ENCODE data around the gene CLCN7. TPM values are rescaled to one million over a fixed set of nuclear protein-coding genes. Genes with fewer than 3 reads are reported as not detected.

The CLCN7 gene
- total and polyA plus RNA-seq, 8 donors = 31.0 to 91.2 (median 36.2) TPM

GRCh38 chr16:1433756-1434155, 41.1 kb downstream of the CLCN7 start:
- H3K27me3 ChIP-seq = no peaks in the 10 kb centered on the region
- peak in 2 of 6 donors; percentile 47 to 64 for DNase-seq
- no peak for ATAC-seq
- no peak overlapping the region for H3K4me3 ChIP-seq
- intact Hi-C loops (cut with DNase I) = no loop called here
- no peaks in the 10 kb centered on the region for H3K4me1 ChIP-seq
- no peaks in the 10 kb centered on the region for H3K9me3 ChIP-seq
- H3K36me3 ChIP-seq = no peaks in the 10 kb centered on the region
- no peak for TF ChIP-seq CTCF (IDR thresholded peaks at IDR 0.05)
- 44 to 48% methylated on average over 17 to 22 of the region's 22 CpGs for WGBS, 2 donors
- no peak for FAIRE-seq
- no peak overlapping the region for H3K27ac ChIP-seq

GRCh38 chr16:1433263-1433560, 41.6 kb downstream of the CLCN7 start:
- ATAC-seq = no peak
- no peaks in the 10 kb centered on the region for H3K9me3 ChIP-seq
- no peak overlapping the region for H3K27ac ChIP-seq
- 79 to 82% methylated on average over 12 to 14 of the region's 14 CpGs for whole genome bisulfite sequencing, 2 donors
- intact Hi-C loops (cut with DNase I) = no loop called here
- FAIRE-seq = no peak
- no peaks in the 10 kb centered on the region for H3K27me3 ChIP-seq
- peak in 1 of 6 donors; percentile 70 for DNase-seq
- no peaks in the 10 kb centered on the region for H3K36me3 ChIP-seq
- TF ChIP-seq CTCF (IDR thresholded peaks at IDR 0.05) = no peak
- H3K4me1 ChIP-seq = no peaks in the 10 kb centered on the region
- no peak overlapping the region for H3K4me3 ChIP-seq

- FAIRE-seq (no peak), ATAC-seq (no peak), DNase-seq (peak in 2 of 6 donors; percentile 54 to 72)
- no peak for TF ChIP-seq CTCF (IDR thresholded peaks at IDR 0.05)
- no peak overlapping the region for H3K4me3 ChIP-seq
- 74 to 86% methylated on average over 47 to 63 of the region's 63 CpGs for WGBS, 2 donors
- intact Hi-C loops (cut with DNase I) = no loop called here
- no peaks in the 10 kb centered on the region for H3K36me3 ChIP-seq
- no peak overlapping the region for H3K27ac ChIP-seq
- no peaks in the 10 kb centered on the region for H3K27me3 ChIP-seq
- H3K4me1 ChIP-seq = no peaks in the 10 kb centered on the region
- H3K9me3 ChIP-seq = no peaks in the 10 kb centered on the region
These were observed 42.2 kb downstream of the CLCN7 start for GRCh38 chr16:1432388-1433262.

GRCh38 chr16:1431497-1432270, 43.1 kb downstream of the CLCN7 start:
- H3K27ac ChIP-seq = no peak overlapping the region
- ATAC-seq (no peak), DNase-seq (no peak), FAIRE-seq (no peak)
- H3K4me3 ChIP-seq = no peak overlapping the region
- H3K27me3 ChIP-seq = no peaks in the 10 kb centered on the region
- intact Hi-C loops (cut with DNase I) = no loop called here
- H3K36me3 ChIP-seq = no peaks in the 10 kb centered on the region
- no peaks in the 10 kb centered on the region for H3K9me3 ChIP-seq
- no peak for TF ChIP-seq CTCF (IDR thresholded peaks at IDR 0.05)
- WGBS, 2 donors = 66 to 70% methylated on average over 20 of the region's 20 CpGs
- H3K4me1 ChIP-seq = no peaks in the 10 kb centered on the region
